Uterus (tissue), 4 donors: ENCODE measurements around the gene BPTF. TPM values are rescaled to one million over a fixed set of nuclear protein-coding genes. Genes with fewer than 3 reads are reported as not detected.
A peak's percentile ranks its signal among the peaks of the same experiment; 100 is the strongest.
"Not testable (repeated sequence)": the region's sequence is repeated elsewhere in the genome, so short reads cannot be mapped to it uniquely, and the experiment has no call there.

Experiments
- DNase-seq, 2 donors: peaks; one replicate each; pipeline ENCODE4 v3.0.0-alpha.2; 2019 to 2020
- H3K27ac ChIP-seq, 2 donors: fragments of 200-600 bp; sonication (generic); 1 replicate in 1 of 2; 2 replicates in 1 of 2; pipeline ENCODE4 v1.5.1; 2016 to 2018
- H3K27me3 ChIP-seq, 2 donors: fragments of 200-600 bp; sonication (generic); one replicate each; pipeline ENCODE4 v1.5.1; 2018 to 2019; ENCODE audit warnings: control low read depth in 1 of 2
- H3K36me3 ChIP-seq, 2 donors: fragments of 200-600 bp; sonication (generic); one replicate each; pipeline ENCODE4 v1.5.1; 2019; ENCODE audit warnings: control low read depth in 1 of 2
- H3K4me1 ChIP-seq, 2 donors: fragments of 200-600 bp; sonication (generic); one replicate each; pipeline ENCODE4 v1.5.1; 2018 to 2019; ENCODE audit warnings: control low read depth in 1 of 2
- H3K4me3 ChIP-seq, 2 donors: fragments of 200-600 bp; sonication (generic); 1 replicate in 1 of 2; 2 replicates in 1 of 2; pipeline ENCODE4 v1.5.1; 2018 to 2019; ENCODE audit warnings: mild to moderate bottlenecking in 1 of 2
- H3K9me3 ChIP-seq, 2 donors: fragments of 200-600 bp; sonication (generic); one replicate each; pipeline ENCODE4 v1.5.1; 2019; ENCODE audit warnings: control low read depth in 1 of 2
- POLR2A ChIP-seq, 2 donors: fragments of 450-650 bp; IDR thresholded peaks; one replicate each; pipeline ENCODE4 v1.6.1; 2016; ENCODE audit warnings: antibody characterized with exemption in 2 of 2, mild to moderate bottlenecking in 1 of 2, moderate library complexity in 1 of 2
- intact Hi-C: fragments of 100-400 bp; cut with DNase I; formaldehyde crosslinking; loops from one replicate; pipeline ENCODE4 v1.15.1; 2023; ENCODE audit warnings: low total_unique reads
- total RNA-seq, 4 donors: library from RNA; depleted of rRNA in 3 of 4; stranded (reverse); fragments of >200 nt in 3 of 4; gene quantifications; one replicate each; pipeline versions ENCODE4 v1.1.0 to v1.2.4, GENCODE V29; 2014 to 2023
- TF ChIP-seq, protein P1 (sequence below), 4 experiments: fragments of 200-600 bp in 2 of 4; fragments of 450-650 bp in 2 of 4; sonication (generic) in 2 of 4; IDR thresholded peaks; one replicate each; pipeline ENCODE4 v1.5.1; 2016 to 2019; ENCODE audit warnings: antibody characterized with exemption in 4 of 4, mild to moderate bottlenecking in 2 of 4, moderate library complexity in 1 of 4
- donor health status: DM: yes; HTN: yes; CAD: no.

Gene BPTF
- total RNA-seq, 4 donors from 2014 or later, result 67.6 to 183 (median 117) TPM

- no peaks in the 10 kb centered on the region for H3K4me1 ChIP-seq
- TF ChIP-seq, protein P1, sequence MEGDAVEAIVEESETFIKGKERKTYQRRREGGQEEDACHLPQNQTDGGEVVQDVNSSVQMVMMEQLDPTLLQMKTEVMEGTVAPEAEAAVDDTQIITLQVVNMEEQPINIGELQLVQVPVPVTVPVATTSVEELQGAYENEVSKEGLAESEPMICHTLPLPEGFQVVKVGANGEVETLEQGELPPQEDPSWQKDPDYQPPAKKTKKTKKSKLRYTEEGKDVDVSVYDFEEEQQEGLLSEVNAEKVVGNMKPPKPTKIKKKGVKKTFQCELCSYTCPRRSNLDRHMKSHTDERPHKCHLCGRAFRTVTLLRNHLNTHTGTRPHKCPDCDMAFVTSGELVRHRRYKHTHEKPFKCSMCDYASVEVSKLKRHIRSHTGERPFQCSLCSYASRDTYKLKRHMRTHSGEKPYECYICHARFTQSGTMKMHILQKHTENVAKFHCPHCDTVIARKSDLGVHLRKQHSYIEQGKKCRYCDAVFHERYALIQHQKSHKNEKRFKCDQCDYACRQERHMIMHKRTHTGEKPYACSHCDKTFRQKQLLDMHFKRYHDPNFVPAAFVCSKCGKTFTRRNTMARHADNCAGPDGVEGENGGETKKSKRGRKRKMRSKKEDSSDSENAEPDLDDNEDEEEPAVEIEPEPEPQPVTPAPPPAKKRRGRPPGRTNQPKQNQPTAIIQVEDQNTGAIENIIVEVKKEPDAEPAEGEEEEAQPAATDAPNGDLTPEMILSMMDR (IDR thresholded peaks at IDR 0.05), result no peak
- TF ChIP-seq POLR2A (IDR thresholded peaks at IDR 0.05), result no peak
- H3K36me3 ChIP-seq, result no peaks in the 10 kb centered on the region
- H3K27ac ChIP-seq, result no peak overlapping the region
- H3K9me3 ChIP-seq, result no peaks in the 10 kb centered on the region
- no peak for DNase-seq
- no peak overlapping the region for H3K4me3 ChIP-seq
- no peaks in the 10 kb centered on the region for H3K27me3 ChIP-seq
- intact Hi-C loops, result no loop called here
Observed at GRCh38 chr17:67818110-67819002, 6.9 kb upstream of the BPTF start.

DNA sequence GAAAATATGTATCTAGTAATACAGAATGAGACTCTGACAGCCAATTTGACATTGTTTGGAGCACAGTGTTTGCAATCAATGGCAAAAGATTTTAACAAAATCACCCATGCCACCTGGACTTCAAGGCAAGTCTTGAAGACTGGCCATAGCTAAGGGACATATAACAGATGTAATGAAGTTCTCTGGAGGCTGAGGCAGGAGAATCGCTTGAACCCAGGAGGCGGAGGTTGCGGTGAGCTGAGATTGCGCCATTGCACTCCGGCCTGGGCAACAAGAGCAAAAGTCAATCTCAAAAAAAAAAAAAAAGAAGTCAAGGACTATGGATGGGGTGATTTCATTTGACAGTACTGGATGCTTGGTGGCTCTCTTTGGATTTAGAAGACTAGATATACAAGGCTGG, 5.6 kb upstream of the BPTF start:
- no peaks in the 10 kb centered on the region for H3K4me1 ChIP-seq
- no peak overlapping the region for H3K4me3 ChIP-seq
- intact Hi-C loops, result loop anchor here (10.0 kb wide), 1 partner anchor 105 kb away; the partner anchor contains the start of gene NOL11
- H3K27me3 ChIP-seq, result no peaks in the 10 kb centered on the region
- no peaks in the 10 kb centered on the region for H3K9me3 ChIP-seq
- TF ChIP-seq, protein P1 (IDR thresholded peaks at IDR 0.05), result no peak
- H3K36me3 ChIP-seq, result no peaks in the 10 kb centered on the region
- no peak overlapping the region for H3K27ac ChIP-seq
- DNase-seq, result no peak

- DNase-seq, result no peak
- no peak overlapping the region for H3K4me3 ChIP-seq
- H3K9me3 ChIP-seq, result no peaks in the 10 kb centered on the region
- intact Hi-C loops, result loop anchor here (10.0 kb wide), 1 partner anchor 107 kb away; the partner anchor contains the start of gene NOL11
- no peaks in the 10 kb centered on the region for H3K27me3 ChIP-seq
- no peaks in the 10 kb centered on the region for H3K4me1 ChIP-seq
- no peak for TF ChIP-seq POLR2A (IDR thresholded peaks at IDR 0.05)
- TF ChIP-seq, protein P1 (IDR thresholded peaks at IDR 0.05), result no peak
- H3K36me3 ChIP-seq, result no peaks in the 10 kb centered on the region
- H3K27ac ChIP-seq, result no peak overlapping the region
Observed at GRCh38 chr17:67821871-67822367, 3.4 kb upstream of the BPTF start.

DNA sequence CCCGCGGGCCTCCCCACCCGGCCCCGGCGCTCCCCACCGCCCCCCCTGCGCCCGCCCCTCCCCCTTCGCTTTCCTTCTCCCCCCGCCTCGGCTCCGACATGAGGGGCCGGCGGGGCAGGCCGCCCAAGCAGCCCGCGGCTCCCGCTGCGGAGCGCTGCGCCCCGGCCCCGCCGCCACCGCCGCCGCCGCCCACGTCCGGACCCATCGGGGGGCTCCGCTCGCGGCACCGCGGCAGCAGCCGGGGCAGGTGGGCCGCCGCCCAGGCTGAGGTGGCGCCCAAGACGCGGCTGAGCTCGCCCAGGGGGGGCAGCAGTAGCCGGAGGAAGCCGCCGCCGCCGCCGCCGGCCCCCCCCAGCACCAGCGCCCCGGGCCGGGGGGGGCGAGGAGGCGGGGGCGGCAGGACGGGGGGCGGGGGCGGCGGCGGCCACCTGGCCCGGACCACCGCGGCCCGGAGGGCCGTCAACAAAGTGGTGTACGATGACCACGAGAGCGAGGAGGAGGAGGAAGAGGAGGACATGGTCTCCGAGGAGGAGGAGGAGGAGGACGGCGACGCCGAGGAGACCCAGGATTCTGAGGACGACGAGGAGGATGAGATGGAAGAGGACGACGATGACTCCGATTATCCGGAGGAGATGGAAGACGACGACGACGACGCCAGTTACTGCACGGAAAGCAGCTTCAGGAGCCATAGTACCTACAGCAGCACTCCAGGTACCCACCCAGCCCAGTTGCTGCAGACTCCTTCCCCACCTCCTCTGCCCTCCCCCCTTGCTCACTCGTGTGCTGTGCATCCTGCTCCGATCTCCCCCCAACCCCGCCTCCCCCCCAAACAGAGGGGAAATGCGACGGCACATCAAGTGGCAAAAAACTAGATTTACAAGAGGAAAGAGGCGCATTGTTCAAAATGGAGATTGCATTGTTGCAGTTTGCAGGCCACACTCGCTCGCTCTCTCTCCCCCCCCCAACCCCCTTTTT, 611 bp downstream of the BPTF start:
- Histone ChIP-seq H3K27ac (peak overlapping the region; percentile 98), H3K4me3 (peak overlapping the region; percentile 90 to 96)
- H3K36me3 ChIP-seq, H3K27me3 ChIP-seq, H3K9me3 ChIP-seq, H3K4me1 ChIP-seq: not testable (repeated sequence)
- intact Hi-C loops, result loop anchor here (10.0 kb wide), 1 partner anchor 111 kb away; the partner anchor contains the start of gene NOL11
- TF ChIP-seq, protein P1 (IDR thresholded peaks at IDR 0.05), result peak in 1 of 4 experiments; percentile 3
- DNase-seq, result peak; percentile 38 to 49
